Measurements from ENCODE around the gene DENND1A. TPM values are rescaled to one million over a fixed set of nuclear protein-coding genes. Genes with fewer than 3 reads are reported as not detected.

DENND1A gene
- total RNA-seq, 1 experiment from 2014 or later = 42.5 TPM

GRCh38 chr9:123364241-123364824, 565.6 kb downstream of the DENND1A start:
- Mint-ChIP-seq H3K27ac (ENCODE audit: low read depth, unreplicated experiment) (no peak overlapping the region), H3K27me3 (ENCODE audit: insufficient read depth, unreplicated experiment) (no peaks in the 10 kb centered on the region), H3K4me3 (ENCODE audit: unreplicated experiment) (no peak overlapping the region), H3K9me3 (ENCODE audit: unreplicated experiment) (no peaks in the 10 kb centered on the region), H3K4me1 (ENCODE audit: insufficient read depth, unreplicated experiment) (no peaks in the 10 kb centered on the region), H3K36me3 (ENCODE audit: insufficient read depth, unreplicated experiment) (no peaks in the 10 kb centered on the region)
- TF ChIP-seq CTCF (IDR thresholded peaks at IDR 0.05; ENCODE audit: unreplicated experiment) = no peak
- DNase-seq (ENCODE audit: unreplicated experiment) = no peak
- POLR2A ChIA-PET = no interaction called here
- CTCF ChIA-PET = interaction anchor here (0.5 to 1.5 kb wide), 2 partner anchors 10 to 300 kb away, joined by 3 to 5 read pairs; no protein-coding TSS in a partner anchor
- BruUV-seq (replicated peaks) = no TSS peak
- intact Hi-C loops (cut with micrococcal nuclease) = no loop called here

- ChIA-PET POLR2A (no interaction called here), CTCF (interaction anchor here (1.5 to 1.6 kb wide), 2 partner anchors 9 to 13 kb away, joined by 3 to 5 read pairs; no protein-coding TSS in a partner anchor)
- Mint-ChIP-seq H3K27ac (ENCODE audit: low read depth, unreplicated experiment) (no peak overlapping the region), H3K4me1 (ENCODE audit: insufficient read depth, unreplicated experiment) (no peaks in the 10 kb centered on the region), H3K4me3 (ENCODE audit: unreplicated experiment) (no peak overlapping the region), H3K9me3 (ENCODE audit: unreplicated experiment) (no peaks in the 10 kb centered on the region), H3K27me3 (ENCODE audit: insufficient read depth, unreplicated experiment) (no peaks in the 10 kb centered on the region), H3K36me3 (ENCODE audit: insufficient read depth, unreplicated experiment) (no peaks in the 10 kb centered on the region)
- TF ChIP-seq CTCF (IDR thresholded peaks at IDR 0.05; ENCODE audit: unreplicated experiment) = no peak
- intact Hi-C loops (cut with micrococcal nuclease) = no loop called here
- no peak for DNase-seq (ENCODE audit: unreplicated experiment)
- BruUV-seq (replicated peaks) = no TSS peak
Measured at GRCh38 chr9:123362856-123363255, 567.1 kb downstream of the DENND1A start.

GRCh38 chr9:123361731-123362510, 568.0 kb downstream of the DENND1A start:
- Mint-ChIP-seq H3K27ac (ENCODE audit: low read depth, unreplicated experiment) (no peak overlapping the region), H3K4me1 (ENCODE audit: insufficient read depth, unreplicated experiment) (no peaks in the 10 kb centered on the region), H3K9me3 (ENCODE audit: unreplicated experiment) (no peaks in the 10 kb centered on the region), H3K4me3 (ENCODE audit: unreplicated experiment) (no peak overlapping the region), H3K27me3 (ENCODE audit: insufficient read depth, unreplicated experiment) (no peaks in the 10 kb centered on the region), H3K36me3 (ENCODE audit: insufficient read depth, unreplicated experiment) (no peaks in the 10 kb centered on the region)
- no peak for TF ChIP-seq CTCF (IDR thresholded peaks at IDR 0.05; ENCODE audit: unreplicated experiment)
- no peak for DNase-seq (ENCODE audit: unreplicated experiment)
- ChIA-PET CTCF (interaction anchor here (1.6 to 3.3 kb wide), 2 partner anchors 12 kb away, joined by 3 to 33 read pairs; no protein-coding TSS in a partner anchor), POLR2A (interaction anchor here (0.6 kb wide), 1 partner anchor 531 kb away, joined by 3 read pairs; no protein-coding TSS in a partner anchor)
- intact Hi-C loops (cut with micrococcal nuclease) = no loop called here
- BruUV-seq (replicated peaks) = no TSS peak

- ChIA-PET POLR2A (interaction anchor here (0.6 kb wide), 1 partner anchor 532 kb away, joined by 3 read pairs; no protein-coding TSS in a partner anchor), CTCF (interaction anchor here (0.5 to 3.3 kb wide), 2 partner anchors 11 to 435 kb away, joined by 4 to 33 read pairs; no protein-coding TSS in a partner anchor)
- no peaks in the 10 kb centered on the region for H3K4me1 Mint-ChIP-seq (ENCODE audit: insufficient read depth, unreplicated experiment)
- H3K9me3 Mint-ChIP-seq (ENCODE audit: unreplicated experiment) = no peaks in the 10 kb centered on the region
- DNase-seq (ENCODE audit: unreplicated experiment) = no peak
- H3K36me3 Mint-ChIP-seq (ENCODE audit: insufficient read depth, unreplicated experiment) = no peaks in the 10 kb centered on the region
- no peaks in the 10 kb centered on the region for H3K27me3 Mint-ChIP-seq (ENCODE audit: insufficient read depth, unreplicated experiment)
- no peak overlapping the region for H3K4me3 Mint-ChIP-seq (ENCODE audit: unreplicated experiment)
- no peak for TF ChIP-seq CTCF (IDR thresholded peaks at IDR 0.05; ENCODE audit: unreplicated experiment)
- intact Hi-C loops (cut with micrococcal nuclease) = no loop called here
- H3K27ac Mint-ChIP-seq (ENCODE audit: low read depth, unreplicated experiment) = no peak overlapping the region
- BruUV-seq (replicated peaks) = no TSS peak
Measured at GRCh38 chr9:123361086-123361730, 568.7 kb downstream of the DENND1A start.
